A549 (cell line): ENCODE results near the gene BIK.

Source experiments
- CBX8 ChIP-seq: fragments of 200-600 bp; sonication (generic); IDR thresholded peaks from 2 replicates; pipeline ENCODE4 v1.6.1; 2016
- CEBPB ChIP-seq, 2 experiments: fragments of >200 bp in 1 of 2; sonication (Bioruptor Twin) in 1 of 2; formaldehyde crosslinking in 1 of 2; IDR thresholded peaks; 2 replicates each; pipeline ENCODE4 v1.6.1; 2012 to 2016
- CHD4 ChIP-seq: fragments of 200-600 bp; sonication (generic); IDR thresholded peaks from 2 replicates; pipeline ENCODE4 v1.6.1; 2016; ENCODE audit warnings: antibody characterized with exemption, mild to moderate bottlenecking, borderline replicate concordance
- EP300 ChIP-seq, 2 experiments: fragments of >200 bp; sonication (Bioruptor Twin); formaldehyde crosslinking; IDR thresholded peaks; 2 replicates in 1 of 2; 3 replicates in 1 of 2; pipeline ENCODE4 v1.6.1; 2016 to 2017
- NR3C1 ChIP-seq: fragments of >200 bp; sonication (Bioruptor Twin); formaldehyde crosslinking; IDR thresholded peaks from 3 replicates; pipeline ENCODE4 v1.6.1; 2017
- POLR2A ChIP-seq: IDR thresholded peaks from 2 replicates; pipeline ENCODE4 v1.6.1; 2012; ENCODE audit warnings: mild to moderate bottlenecking, low read length
- SMC3 ChIP-seq: fragments of >200 bp; sonication (Bioruptor Twin); formaldehyde crosslinking; IDR thresholded peaks from 3 replicates; pipeline ENCODE4 v1.6.1; 2018; ENCODE audit warnings: inconsistent platforms
- TF ChIP-seq, protein P1 (sequence below): fragments of >200 bp; sonication (Bioruptor Twin); formaldehyde crosslinking; IDR thresholded peaks from 3 replicates; pipeline ENCODE4 v1.5.1; 2016
- TF ChIP-seq, protein P2 (sequence below): IDR thresholded peaks from 2 replicates; pipeline ENCODE4 v1.6.1; 2012

DNA sequence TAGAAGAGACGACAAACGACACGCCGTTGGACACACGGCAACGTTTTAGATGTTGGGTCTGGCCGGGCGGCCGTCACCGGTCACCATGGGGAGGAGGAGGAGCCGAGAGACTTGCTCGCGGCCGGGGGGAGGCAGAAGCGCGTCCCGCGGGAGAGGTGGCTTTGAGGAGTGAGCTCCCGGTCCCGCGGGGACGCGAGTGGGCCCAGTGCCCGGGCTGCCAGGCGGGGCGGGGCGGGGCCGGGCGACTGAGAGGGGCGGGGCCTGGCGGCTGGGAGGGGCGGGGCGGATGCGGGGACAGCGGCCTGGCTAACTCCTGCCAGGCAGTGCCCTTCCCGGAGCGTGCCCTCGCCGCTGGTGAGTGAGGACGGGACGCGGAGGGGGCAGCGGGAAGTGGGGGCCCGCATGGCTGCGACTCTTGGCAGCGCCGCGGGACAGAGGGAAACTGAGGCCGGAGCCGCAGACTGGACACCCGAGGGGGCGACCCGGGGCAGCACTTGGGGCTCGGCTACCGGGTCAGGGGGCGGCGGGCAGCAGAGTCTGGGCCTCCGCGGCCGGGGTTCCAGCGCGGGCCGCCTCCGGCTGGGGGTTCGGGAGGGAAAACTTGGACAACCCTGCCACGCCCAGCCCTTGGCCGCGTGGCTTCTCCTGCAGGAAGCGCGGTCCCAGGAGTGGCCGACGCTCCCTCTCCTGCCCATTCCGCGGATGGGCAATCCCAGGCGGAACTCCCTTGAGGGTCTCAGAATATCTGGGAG lies 40.9 kb downstream of the BIK start, which contains the start of gene TSPO:
- TF ChIP-seq CEBPB (IDR thresholded peaks at IDR 0.05) (no peak), POLR2A (peak; percentile 58), CBX8 (no peak), EP300 (IDR thresholded peaks at IDR 0.05) (no peak), CHD4 (no peak), SMC3 (no peak), NR3C1 (no peak)
- TF ChIP-seq, protein P1, sequence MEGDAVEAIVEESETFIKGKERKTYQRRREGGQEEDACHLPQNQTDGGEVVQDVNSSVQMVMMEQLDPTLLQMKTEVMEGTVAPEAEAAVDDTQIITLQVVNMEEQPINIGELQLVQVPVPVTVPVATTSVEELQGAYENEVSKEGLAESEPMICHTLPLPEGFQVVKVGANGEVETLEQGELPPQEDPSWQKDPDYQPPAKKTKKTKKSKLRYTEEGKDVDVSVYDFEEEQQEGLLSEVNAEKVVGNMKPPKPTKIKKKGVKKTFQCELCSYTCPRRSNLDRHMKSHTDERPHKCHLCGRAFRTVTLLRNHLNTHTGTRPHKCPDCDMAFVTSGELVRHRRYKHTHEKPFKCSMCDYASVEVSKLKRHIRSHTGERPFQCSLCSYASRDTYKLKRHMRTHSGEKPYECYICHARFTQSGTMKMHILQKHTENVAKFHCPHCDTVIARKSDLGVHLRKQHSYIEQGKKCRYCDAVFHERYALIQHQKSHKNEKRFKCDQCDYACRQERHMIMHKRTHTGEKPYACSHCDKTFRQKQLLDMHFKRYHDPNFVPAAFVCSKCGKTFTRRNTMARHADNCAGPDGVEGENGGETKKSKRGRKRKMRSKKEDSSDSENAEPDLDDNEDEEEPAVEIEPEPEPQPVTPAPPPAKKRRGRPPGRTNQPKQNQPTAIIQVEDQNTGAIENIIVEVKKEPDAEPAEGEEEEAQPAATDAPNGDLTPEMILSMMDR, result no peak
- TF ChIP-seq, protein P2, sequence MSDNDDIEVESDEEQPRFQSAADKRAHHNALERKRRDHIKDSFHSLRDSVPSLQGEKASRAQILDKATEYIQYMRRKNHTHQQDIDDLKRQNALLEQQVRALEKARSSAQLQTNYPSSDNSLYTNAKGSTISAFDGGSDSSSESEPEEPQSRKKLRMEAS, result peak; percentile 95
